Brain microvascular endothelial cell (primary cell): Measurements from ENCODE around the gene TXNL4A.

Experiments used
- DNase-seq: peaks from one replicate; pipeline ENCODE4 v3.0.0-alpha.2; 2020
- H3K27ac ChIP-seq: fragments of 250-450 bp; sonication (Bioruptor Pico); 2 replicates; pipeline ENCODE4 v1.5.1; 2020; ENCODE audit warnings: mild to moderate bottlenecking, moderate library complexity
- H3K27me3 ChIP-seq: fragments of 250-450 bp; sonication (Bioruptor Pico); replicated peaks from 2 replicates; pipeline ENCODE4 v1.5.1; 2020; ENCODE audit warnings: mild to moderate bottlenecking
- H3K36me3 ChIP-seq: fragments of 250-450 bp; sonication (Bioruptor Pico); replicated peaks from 2 replicates; pipeline ENCODE4 v1.5.1; 2020; ENCODE audit warnings: mild to moderate bottlenecking
- H3K4me3 ChIP-seq: 2 replicates; pipeline ENCODE4 v1.5.1; 2011; ENCODE audit warnings: low read depth, mild to moderate bottlenecking, control low read depth, low read length, moderate library complexity
- in situ Hi-C: cut with HindIII; loops from 2 replicates; pipeline ENCODE4 v1.10.0; 2017; ENCODE audit warnings: low sequenced_read_pairs, low pct_ligation_motif_present
- TF ChIP-seq, protein P1 (sequence below): IDR thresholded peaks from 2 replicates; pipeline ENCODE4 v1.5.1; 2011; ENCODE audit warnings: low read depth, mild to moderate bottlenecking, moderate library complexity, low read length, control low read depth, inconsistent platforms; ENCODE audit errors: missing control alignments

TXNL4A gene

DNA sequence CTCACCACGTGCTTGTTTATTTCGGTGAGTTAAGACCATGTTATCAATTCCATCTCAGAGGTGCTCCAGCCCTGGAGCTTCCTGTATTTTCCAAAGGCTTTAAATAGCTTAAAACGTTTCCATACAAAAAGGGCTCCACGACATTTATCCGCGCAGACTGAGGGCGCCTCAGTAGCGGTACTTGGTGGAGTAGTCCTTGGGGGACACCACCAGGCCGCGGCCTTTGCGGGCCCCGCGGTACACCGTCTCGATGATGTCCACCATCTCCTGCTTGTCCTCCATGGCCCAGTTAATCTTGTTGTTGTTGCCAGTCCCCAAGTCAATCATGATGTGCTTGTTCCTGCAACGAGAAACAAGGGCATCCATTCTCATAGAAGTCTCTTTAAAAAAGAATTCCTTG is 14.8 kb downstream of the TXNL4A start:
- in situ Hi-C loops = no loop called here
- no peak for DNase-seq
- no peaks in the 10 kb centered on the region for H3K27me3 ChIP-seq
- TF ChIP-seq, protein P1, sequence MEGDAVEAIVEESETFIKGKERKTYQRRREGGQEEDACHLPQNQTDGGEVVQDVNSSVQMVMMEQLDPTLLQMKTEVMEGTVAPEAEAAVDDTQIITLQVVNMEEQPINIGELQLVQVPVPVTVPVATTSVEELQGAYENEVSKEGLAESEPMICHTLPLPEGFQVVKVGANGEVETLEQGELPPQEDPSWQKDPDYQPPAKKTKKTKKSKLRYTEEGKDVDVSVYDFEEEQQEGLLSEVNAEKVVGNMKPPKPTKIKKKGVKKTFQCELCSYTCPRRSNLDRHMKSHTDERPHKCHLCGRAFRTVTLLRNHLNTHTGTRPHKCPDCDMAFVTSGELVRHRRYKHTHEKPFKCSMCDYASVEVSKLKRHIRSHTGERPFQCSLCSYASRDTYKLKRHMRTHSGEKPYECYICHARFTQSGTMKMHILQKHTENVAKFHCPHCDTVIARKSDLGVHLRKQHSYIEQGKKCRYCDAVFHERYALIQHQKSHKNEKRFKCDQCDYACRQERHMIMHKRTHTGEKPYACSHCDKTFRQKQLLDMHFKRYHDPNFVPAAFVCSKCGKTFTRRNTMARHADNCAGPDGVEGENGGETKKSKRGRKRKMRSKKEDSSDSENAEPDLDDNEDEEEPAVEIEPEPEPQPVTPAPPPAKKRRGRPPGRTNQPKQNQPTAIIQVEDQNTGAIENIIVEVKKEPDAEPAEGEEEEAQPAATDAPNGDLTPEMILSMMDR = no peak
- no peak overlapping the region for H3K27ac ChIP-seq
- peaks cover 31% of the 10 kb centered on the region for H3K36me3 ChIP-seq
- H3K4me3 ChIP-seq = no peak overlapping the region

DNA sequence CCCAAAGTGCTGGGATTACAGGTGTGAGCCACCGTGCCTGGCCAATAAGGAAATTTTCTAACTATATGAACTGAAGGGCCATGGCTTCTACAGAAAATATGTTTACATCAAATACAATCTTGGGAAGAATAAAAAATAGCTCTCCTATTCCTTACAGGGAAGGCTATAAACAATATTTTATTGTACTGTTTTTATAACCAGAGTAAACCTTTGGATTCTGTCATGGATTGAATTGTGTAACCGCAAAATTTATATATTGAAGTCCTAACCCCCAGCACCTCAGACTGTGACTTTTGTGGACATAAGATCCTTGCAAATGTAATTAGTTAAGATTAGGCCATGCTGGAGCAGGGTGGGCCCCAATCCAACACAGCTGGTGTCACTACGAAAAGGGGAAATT is 15.6 kb downstream of the TXNL4A start:
- TF ChIP-seq, protein P1 = no peak
- peaks cover 31% of the 10 kb centered on the region for H3K36me3 ChIP-seq
- H3K27ac ChIP-seq = no peak overlapping the region
- in situ Hi-C loops = no loop called here
- no peaks in the 10 kb centered on the region for H3K27me3 ChIP-seq
- DNase-seq = no peak
- H3K4me3 ChIP-seq = no peak overlapping the region

DNA sequence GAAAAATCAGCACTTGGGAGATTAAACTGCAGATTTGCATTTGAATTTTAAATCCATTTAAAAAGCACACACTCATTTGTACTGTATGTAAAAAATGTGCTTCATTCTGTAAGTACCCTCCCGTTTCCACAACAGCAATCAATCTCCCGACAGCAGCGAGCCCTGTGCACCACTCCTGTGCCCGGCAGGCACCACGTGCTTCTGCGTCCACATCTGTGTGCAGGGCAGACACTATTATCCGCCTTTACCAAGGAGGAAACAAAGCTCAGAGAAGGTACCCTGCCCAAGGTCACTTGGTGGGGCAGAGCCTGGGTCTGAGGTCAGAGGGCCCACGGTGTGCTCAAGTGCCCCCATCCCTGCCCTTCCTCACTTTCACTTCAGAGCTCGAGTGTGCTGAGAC is 16.4 kb downstream of the TXNL4A start:
- TF ChIP-seq, protein P1 = no peak
- in situ Hi-C loops = no loop called here

DNA sequence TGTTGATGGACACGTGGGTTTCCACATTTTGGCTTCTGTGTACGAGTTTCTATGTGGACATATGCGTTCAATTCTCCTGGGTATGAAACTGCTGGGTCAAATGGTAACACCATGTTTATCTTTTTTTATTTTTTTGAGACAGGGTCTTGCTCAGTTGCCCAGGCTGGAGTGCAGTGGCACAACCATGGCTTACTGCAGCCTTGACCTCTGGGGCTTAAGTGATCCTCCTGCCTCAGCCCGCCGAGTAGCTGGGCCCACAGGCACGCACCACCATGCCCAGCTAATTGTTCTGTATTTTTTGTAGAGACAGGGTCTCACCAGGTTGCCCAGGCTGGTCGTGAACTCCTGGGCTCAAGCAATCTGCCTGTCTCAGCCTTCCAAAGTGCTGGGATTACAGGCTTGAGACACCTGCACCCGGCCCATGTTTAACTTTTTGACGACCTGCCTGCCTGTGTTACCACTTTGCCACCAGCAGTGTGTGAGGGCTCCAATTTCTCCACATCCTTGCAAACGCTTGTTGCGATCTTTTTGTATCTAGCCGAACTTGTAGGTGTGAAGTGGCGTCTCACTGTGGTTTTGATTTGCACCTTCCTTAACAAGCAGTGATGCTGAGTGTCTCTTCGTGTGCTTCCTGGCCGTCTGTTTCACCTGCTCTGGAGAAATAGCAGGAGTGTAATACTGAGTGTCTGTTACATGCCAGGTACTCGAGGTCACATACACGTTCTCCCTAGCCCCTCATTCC is 17.0 kb downstream of the TXNL4A start:
- no peak for DNase-seq
- Histone ChIP-seq H3K27ac (no peak overlapping the region), H3K4me3 (no peak overlapping the region), H3K36me3 (peaks cover 31% of the 10 kb centered on the region), H3K27me3 (no peaks in the 10 kb centered on the region)
- TF ChIP-seq, protein P1 = no peak
- in situ Hi-C loops = no loop called here

More for the DNA sequence above, 16.4 kb downstream of the TXNL4A start:
- no peak for DNase-seq
- Histone ChIP-seq H3K36me3 (peaks cover 31% of the 10 kb centered on the region), H3K4me3 (no peak overlapping the region), H3K27ac (no peak overlapping the region), H3K27me3 (no peaks in the 10 kb centered on the region)

DNA sequence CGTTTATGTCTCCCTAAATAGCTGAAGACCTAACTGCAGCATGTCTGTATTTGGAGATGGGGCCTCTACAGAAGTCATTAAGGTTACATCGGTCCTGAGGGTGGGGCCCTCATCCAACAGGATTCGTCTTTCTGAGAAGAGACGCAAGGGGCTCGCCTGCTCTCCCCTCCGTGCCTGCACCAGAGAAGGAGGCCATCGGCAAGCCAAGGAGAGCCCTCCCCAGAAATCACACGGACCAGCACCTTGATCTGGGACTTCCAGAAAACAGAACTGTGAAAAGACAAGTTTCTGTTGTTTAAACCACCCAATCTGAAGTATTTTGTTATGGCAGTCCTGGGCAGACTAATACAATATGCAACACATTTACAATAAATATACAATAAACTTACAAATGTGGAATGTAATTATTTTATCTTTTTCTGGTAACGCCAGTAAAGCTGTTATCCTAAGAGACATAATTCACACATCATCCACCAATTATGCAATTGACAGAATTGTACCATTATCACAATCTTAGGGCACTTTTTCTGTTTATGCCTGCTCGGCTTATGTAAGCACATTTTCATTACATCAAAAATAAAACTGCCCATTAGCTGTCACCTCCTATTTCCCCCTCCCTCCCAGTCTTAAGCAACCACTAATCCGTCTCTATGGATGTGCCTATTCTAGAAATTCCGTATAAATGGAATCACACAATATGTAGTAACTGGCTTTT is 17.8 kb downstream of the TXNL4A start:
- no peak overlapping the region for H3K4me3 ChIP-seq
- in situ Hi-C loops = no loop called here
- no peak for DNase-seq
- H3K36me3 ChIP-seq = peaks cover 31% of the 10 kb centered on the region
- no peaks in the 10 kb centered on the region for H3K27me3 ChIP-seq
- TF ChIP-seq, protein P1 = no peak
- no peak overlapping the region for H3K27ac ChIP-seq
